ENCODE measurements around the gene LRRC47. TPM values are rescaled to one million over a fixed set of nuclear protein-coding genes. Genes with fewer than 3 reads are reported as not detected.

LRRC47 gene
- total and polyA plus RNA-seq, 11 donors: 18.4 to 85.7 (median 60.2) TPM

- ATAC-seq (peak in 1 of 4 donors; percentile 20), DNase-seq (peak in 1 of 5 donors; percentile 57)
- H3K36me3 ChIP-seq: peaks cover 0 to 14% (median 8%) of the 10 kb centered on the region in 9 donors
- no peak overlapping the region for H3K27ac ChIP-seq
- peaks cover 0 to 34% (median 3%) of the 10 kb centered on the region in 9 donors for H3K27me3 ChIP-seq
- intact Hi-C loops (cut with DNase I): no loop called here
- peaks cover 0 to 23% (median 8%) of the 10 kb centered on the region in 12 donors for H3K4me1 ChIP-seq
- H3K4me3 ChIP-seq: no peak overlapping the region
- 48 to 57% (median 52%) methylated on average over 22 to 25 of the region's 25 CpGs for WGBS, 4 donors
- no peak for TF ChIP-seq POLR2A (IDR thresholded peaks at IDR 0.05)
- no peak for TF ChIP-seq CTCF (IDR thresholded peaks at IDR 0.05)
- H3K9me3 ChIP-seq: no peaks in the 10 kb centered on the region
Observed at GRCh38 chr1:3731583-3732433, 64.5 kb downstream of the LRRC47 start.

- intact Hi-C loops (cut with DNase I): no loop called here
- H3K36me3 ChIP-seq: peaks cover 0 to 3% (median 0%) of the 10 kb centered on the region in 9 donors
- TF ChIP-seq CTCF (IDR thresholded peaks at IDR 0.05) (no peak), POLR2A (IDR thresholded peaks at IDR 0.05) (no peak)
- no peaks in the 10 kb centered on the region for H3K9me3 ChIP-seq
- peak in 1 of 5 donors; percentile 40 for DNase-seq
- 73 to 91% (median 84%) methylated on average over 11 to 25 of the region's 25 CpGs for WGBS, 4 donors
- no peak for ATAC-seq
- H3K27ac ChIP-seq: no peak overlapping the region
- H3K27me3 ChIP-seq: peaks cover 0 to 36% (median 3%) of the 10 kb centered on the region in 9 donors
- H3K4me3 ChIP-seq: no peak overlapping the region
- peaks cover 0 to 23% (median 7%) of the 10 kb centered on the region in 12 donors for H3K4me1 ChIP-seq
Observed at GRCh38 chr1:3730543-3731247, 65.6 kb downstream of the LRRC47 start.

- TF ChIP-seq CTCF (IDR thresholded peaks at IDR 0.05) (no peak), POLR2A (IDR thresholded peaks at IDR 0.05) (no peak)
- Histone ChIP-seq H3K4me1 (peaks cover 0 to 23% (median 7%) of the 10 kb centered on the region in 12 donors), H3K36me3 (no peaks in the 10 kb centered on the region), H3K4me3 (no peak overlapping the region), H3K27ac (no peak overlapping the region), H3K9me3 (no peaks in the 10 kb centered on the region), H3K27me3 (peaks cover 0 to 36% (median 3%) of the 10 kb centered on the region in 9 donors)
- DNase-seq (peak in 1 of 5 donors; percentile 54), ATAC-seq (peak in 1 of 4 donors; percentile 3)
- 72 to 85% (median 80%) methylated on average over 24 to 32 of the region's 32 CpGs; no CpG with 5 or more reads in 1 of the 4 donors for WGBS, 4 donors
- intact Hi-C loops (cut with DNase I): loop anchor here in 6 of 10 donors (5.0 to 10.0 kb wide), 6 partner anchors 43 to 235 kb away; partner anchors contain the start of gene TPRG1L (in 2 of the 6)
Observed at GRCh38 chr1:3729594-3730542, 66.4 kb downstream of the LRRC47 start.

Other genes with a start within 250 kb of the LRRC47 start
- gene MEGF6, start 185.0 kb downstream of the LRRC47 start, total RNA-seq: 10 to 100 TPM in 2 of 9 donors, 1 to 10 TPM in 7; 1.9 to 16.2 (median 5.9) TPM
- 1 to 10 TPM; 2.0 to 4.3 TPM for gene MEGF6, start 185.0 kb downstream of the LRRC47 start, polyA plus RNA-seq
- gene TPRG1L, start 171.5 kb downstream of the LRRC47 start, total RNA-seq: 10 to 100 TPM; 32.0 to 58.0 (median 48.8) TPM
- 10 to 100 TPM; 24.2 to 48.8 TPM for gene TPRG1L, start 171.5 kb downstream of the LRRC47 start, polyA plus RNA-seq
- 10 to 100 TPM in 6 of 9 donors, 1 to 10 TPM in 3; 8.5 to 21.6 (median 11.3) TPM for gene WRAP73, start 146.4 kb downstream of the LRRC47 start, total RNA-seq
- 10 to 100 TPM in 1 of 2 donors, 1 to 10 TPM in 1; 9.3 to 18.0 TPM for gene WRAP73, start 146.4 kb downstream of the LRRC47 start, polyA plus RNA-seq
- under 1 TPM in 3 of 9 donors, not detected in 6; 0.15 to 0.53 (median 0.19) TPM for gene TP73, start 144.0 kb downstream of the LRRC47 start, total RNA-seq
- under 1 TPM; 0.01 to 0.11 TPM for gene TP73, start 144.0 kb downstream of the LRRC47 start, polyA plus RNA-seq
- gene CCDC27, start 44.0 kb downstream of the LRRC47 start, total RNA-seq: not detected
- gene CCDC27, start 44.0 kb downstream of the LRRC47 start, polyA plus RNA-seq: not detected
- gene SMIM1, start 23.7 kb downstream of the LRRC47 start, total RNA-seq: 10 to 100 TPM in 6 of 9 donors, 1 to 10 TPM in 3; 9.4 to 20.8 (median 11.7) TPM
- gene SMIM1, start 23.7 kb downstream of the LRRC47 start, polyA plus RNA-seq: 10 to 100 TPM in 1 of 2 donors, 1 to 10 TPM in 1; 3.8 to 51.2 TPM
- gene CEP104, start 60.7 kb upstream of the LRRC47 start, total RNA-seq: 10 to 100 TPM; 22.2 to 46.1 (median 33.4) TPM
- 10 to 100 TPM in 1 of 2 donors, 1 to 10 TPM in 1; 5.5 to 12.8 TPM for gene CEP104, start 60.7 kb upstream of the LRRC47 start, polyA plus RNA-seq
- gene DFFB, start 61.0 kb upstream of the LRRC47 start, total RNA-seq: 1 to 10 TPM; 1.3 to 5.8 (median 2.6) TPM
- gene DFFB, start 61.0 kb upstream of the LRRC47 start, polyA plus RNA-seq: 1 to 10 TPM; 2.0 to 3.3 TPM
- gene C1orf174, start 103.8 kb upstream of the LRRC47 start, total RNA-seq: 10 to 100 TPM in 6 of 9 donors, 1 to 10 TPM in 3; 8.7 to 16.4 (median 11.3) TPM
- gene C1orf174, start 103.8 kb upstream of the LRRC47 start, polyA plus RNA-seq: 10 to 100 TPM in 1 of 2 donors, 1 to 10 TPM in 1; 7.9 to 15.5 TPM